SU-DHL-6 (cell line): ENCODE results near the gene FIBCD1.

Source experiments
- CTCF ChIP-seq: fragments of 200-600 bp; sonication (generic); IDR thresholded peaks from one replicate; pipeline ENCODE4 v1.5.1; 2017; ENCODE audit warnings: antibody characterized with exemption, mild to moderate bottlenecking, low read length, moderate library complexity; ENCODE audit not compliant: insufficient read depth, poor library complexity, severe bottlenecking
- EZH2phosphoT487 ChIP-seq: fragments of 200-600 bp; sonication (generic), shearing (Covaris generic); conservative IDR thresholded peaks from 2 replicates; pipeline ENCODE4 v1.6.1; 2018; ENCODE audit warnings: mild to moderate bottlenecking, antibody characterized with exemption, low read length, moderate library complexity, mixed read lengths

GRCh38 chr9:130890870-130891687 lies 48.0 kb downstream of the FIBCD1 start:
- TF ChIP-seq CTCF (no peak), EZH2phosphoT487 (no peak)
